ENCODE data around the gene PRRG2.
"Not testable (repeated sequence)": the region's sequence is repeated elsewhere in the genome, so short reads cannot be mapped to it uniquely, and the experiment has no call there.

PRRG2 gene

DNA sequence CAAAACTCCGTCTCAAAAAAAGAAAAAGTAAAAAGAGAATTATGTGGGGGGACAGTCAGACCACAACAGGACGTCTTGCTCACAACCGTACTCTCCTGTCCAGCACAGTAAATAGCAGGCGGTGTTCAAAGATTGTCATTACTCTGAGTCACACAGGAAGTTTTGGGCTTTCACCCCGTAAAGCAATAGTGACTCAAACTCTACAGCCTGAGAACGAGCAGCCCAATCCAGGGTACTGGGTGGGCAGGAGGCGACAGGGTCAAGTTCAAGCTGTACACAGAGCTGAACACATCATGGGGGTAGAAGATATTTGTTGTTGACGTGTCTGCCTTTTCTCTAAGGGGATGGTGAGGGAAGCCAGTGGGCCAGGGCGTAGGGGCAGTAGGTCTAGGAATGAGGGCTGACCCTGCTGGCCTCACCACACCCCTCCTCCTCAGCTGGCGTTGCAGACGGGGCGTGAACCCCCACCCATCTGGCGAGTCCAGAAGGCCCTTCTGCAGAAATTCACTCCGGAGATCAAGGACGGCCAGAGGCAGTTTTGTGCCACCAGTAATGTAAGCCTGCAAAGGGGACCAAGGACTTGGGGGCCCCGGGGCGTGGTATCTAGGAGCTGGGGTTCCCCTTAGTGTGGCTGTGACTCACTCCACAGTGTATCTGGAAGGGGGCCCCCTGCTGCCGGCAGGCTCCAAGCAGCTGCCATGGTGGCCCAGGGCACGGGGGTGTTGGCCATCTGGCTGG lies 33.1 kb downstream of the PRRG2 start:
- no peak for DNase-seq

DNA sequence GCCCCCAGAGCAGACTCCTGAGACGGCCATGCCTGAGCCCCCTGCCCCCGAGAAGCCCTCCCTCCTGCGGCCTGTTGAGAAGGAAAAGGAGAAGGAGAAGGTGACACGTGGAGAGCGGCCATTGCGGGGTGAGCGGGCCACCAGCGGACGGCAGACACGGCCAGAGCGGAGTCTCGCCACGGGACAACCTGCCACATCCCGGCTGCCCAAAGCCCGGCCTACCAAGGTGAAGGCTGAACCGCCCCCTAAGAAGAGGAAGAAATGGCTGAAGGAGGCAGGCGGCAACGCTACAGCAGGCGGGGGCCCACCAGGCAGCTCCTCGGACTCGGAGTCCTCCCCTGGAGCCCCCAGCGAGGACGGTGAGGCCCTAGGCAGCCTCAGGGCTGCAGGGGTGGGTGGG lies 34.7 kb downstream of the PRRG2 start:
- no peak for DNase-seq

DNA sequence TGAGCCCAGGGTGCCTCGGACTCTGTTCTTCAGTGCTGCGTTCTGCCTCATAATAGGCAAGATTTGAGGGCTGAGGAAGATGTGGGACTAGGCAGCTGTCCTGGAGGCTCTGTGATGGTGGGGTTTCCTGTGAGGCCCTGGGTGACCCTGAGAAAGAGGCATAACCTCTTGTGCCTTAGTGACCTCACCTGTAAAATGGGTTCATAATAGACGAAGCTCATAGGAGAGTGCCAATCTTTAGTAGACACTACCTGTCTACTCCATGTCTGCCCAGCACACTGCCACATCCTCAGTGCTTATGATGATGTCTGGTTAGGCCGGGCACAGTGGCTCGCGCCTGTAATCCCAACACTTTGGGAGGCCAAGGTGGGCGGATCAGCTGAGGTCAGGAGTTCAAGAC lies 35.4 kb downstream of the PRRG2 start:
- DNase-seq = no peak

DNA sequence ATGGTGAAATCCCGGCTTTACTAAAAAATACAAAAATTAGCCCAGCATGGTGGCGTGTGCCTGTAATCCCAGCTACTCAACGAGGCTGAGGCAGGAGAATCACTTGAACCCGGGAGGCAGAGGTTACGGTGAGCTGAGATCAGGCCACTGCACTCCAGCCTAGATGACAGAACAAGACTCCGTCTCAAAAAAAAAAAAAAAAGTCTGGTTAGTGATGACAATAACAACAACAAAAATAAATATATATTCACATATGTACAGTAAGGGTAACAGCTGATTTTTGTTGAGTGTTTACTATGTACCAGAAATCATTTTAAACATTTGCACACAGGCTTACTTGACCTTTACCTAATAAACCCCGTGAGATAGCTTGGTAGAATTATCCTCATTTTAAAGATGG lies 35.8 kb downstream of the PRRG2 start:
- no peak for DNase-seq

DNA sequence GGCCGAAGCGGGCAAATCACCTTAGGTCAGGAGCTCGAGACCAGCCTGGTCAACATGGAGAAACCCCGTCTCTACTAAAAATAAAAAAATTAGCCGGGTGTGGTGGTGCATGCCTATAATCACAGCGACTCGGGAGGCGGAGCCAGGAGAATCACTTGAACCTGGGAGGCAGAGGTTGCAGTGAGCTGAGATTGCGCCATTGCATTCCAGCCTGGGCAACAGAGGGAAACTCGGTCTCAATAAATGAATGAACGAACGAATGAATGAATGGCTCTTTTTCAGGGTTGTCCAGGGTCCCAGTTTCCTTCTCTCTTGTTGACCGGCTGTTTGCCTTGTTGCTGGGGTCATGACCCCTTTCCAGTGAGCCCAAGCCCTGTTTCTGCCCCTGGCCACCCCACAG lies 36.7 kb downstream of the PRRG2 start:
- DNase-seq = not testable (repeated sequence)

DNA sequence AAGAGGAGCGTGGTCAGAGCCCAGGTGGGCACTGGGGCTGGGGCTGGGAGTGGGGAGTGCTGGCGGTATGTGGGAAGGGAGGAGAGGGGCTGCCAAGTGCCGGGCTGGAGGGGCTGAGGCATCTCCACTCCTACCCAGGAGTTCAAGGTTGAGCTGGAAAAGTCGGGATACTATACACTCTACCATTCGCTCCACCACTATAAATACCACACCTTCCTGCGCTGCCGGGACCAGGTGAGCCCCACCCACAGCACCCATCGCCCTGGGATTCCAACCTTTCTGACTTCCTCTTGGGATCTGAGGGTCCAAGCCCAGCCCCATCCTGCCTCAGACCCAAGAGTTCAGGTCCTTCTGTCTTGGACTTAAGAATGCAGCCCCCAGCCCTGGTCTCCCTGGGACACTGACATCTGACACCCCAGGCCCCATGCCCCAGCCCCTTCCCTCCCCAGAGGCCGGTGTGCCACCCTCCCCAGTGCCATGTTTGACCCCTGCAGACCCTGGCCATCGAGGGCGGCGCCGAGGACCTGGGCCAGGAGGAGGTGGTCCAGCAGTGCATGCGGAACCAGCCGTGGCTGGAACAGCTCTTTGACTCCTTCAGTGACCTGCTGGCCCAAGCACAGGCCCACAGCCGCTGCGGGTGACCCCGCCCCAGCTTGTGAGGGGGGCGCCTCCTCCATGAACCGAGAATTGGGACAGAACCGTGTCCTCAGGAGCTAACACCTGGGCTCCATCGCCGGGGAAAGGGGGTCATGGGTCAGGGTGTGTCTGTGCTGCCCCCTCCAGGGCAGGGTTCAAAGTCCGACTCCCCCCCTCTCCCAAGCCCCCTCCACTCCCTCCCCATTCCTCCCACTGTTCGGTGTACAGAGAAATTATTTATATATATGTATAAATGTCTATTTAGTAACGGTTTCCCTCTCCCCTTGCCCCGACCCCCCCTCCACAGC lies 44.1 kb downstream of the PRRG2 start:
- no peak for DNase-seq

DNA sequence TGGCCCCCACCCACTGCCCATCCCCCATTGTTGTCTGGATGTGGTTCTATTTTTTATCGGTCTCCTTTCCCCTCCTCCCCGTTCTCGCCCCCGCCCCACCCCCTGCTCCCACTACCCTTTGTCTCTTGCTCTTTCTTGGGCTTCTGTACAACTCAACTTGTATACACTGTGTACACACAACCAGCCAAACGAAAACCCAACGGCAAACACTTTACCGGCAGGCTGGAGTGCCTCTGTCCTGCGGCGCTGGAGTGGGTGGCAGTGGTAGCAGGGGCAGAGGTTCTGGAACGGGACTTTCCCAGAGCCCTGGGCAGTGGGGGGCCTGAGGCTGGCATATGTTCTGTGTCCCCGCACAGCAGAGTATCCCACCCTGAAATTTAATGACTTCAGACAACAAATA lies 45.1 kb downstream of the PRRG2 start:
- DNase-seq = no peak

DNA sequence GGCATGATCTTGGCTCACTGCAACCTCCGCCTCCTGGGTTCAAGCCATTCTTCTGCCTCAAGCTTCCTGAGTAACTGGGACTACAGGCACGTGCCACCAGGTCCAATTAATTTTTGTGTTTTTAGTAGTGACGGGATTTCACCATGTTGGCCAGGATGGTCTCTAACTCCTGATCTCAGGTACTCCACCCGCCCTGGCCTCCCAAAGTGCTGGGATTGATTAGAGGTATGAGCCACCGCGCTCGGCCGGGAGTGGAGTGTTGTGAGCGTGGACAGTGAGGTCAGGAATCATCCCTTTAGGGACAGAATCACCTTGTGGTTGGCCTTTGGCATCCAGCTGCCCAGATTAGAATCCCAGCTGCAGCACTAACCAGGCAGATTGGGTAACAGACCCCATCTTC lies 48.5 kb downstream of the PRRG2 start:
- no peak for DNase-seq

DNA sequence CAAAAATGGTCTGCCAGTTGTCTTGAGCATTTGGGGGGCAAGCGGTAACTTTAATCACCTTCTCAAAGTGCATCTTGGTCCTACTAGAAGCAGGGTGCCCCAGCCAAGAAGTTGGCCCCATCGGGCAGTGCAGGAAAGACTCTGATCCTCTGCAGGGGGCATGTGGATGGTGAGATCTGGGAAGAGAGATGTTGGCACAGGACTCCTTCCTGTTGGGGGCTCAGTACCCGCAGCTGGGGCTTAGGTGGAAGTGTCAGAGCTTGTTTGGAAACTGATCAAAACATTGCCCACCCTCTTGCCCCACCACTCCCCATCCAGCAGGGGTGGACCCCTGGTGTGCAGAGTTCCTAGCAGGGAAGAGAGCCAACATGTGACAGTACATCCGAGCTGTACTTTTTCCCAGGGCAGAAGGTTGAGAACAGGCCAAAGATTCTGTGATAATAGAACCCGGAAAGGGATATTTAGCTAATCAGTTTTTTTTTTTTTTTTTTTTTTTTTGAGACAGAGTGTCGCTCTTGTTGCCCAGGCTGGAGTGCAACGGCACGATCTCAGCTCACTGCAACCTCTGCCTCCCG lies 50.0 kb downstream of the PRRG2 start:
- no peak for DNase-seq

DNA sequence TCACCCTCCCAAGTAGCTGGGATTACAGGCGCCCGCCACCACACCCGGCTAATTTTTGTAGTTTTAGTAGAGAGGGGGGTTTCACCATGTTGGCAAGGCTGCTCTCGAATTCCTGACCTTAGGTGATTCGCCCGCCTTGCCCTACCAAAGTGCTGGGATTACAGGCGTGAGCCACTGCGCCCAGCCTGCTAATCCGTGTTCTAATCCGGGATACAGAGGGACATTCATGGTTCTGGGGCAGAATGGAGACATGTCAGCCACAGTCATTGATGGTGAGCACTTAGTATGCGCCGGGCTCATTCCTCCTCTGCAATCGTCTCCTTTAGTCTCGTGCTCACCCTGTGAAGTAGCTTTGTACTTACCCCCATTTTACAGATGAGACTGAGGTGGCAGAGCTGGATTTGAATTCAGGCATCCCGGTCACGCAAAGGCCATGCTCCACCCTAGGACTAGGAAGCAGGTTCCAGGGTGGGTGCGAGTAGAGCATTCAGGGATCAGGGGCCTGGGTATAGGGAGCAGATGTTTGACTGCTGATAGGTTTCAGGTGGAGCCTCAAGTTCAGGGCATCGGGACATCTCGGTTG lies 50.6 kb downstream of the PRRG2 start:
- no peak for DNase-seq

DNA sequence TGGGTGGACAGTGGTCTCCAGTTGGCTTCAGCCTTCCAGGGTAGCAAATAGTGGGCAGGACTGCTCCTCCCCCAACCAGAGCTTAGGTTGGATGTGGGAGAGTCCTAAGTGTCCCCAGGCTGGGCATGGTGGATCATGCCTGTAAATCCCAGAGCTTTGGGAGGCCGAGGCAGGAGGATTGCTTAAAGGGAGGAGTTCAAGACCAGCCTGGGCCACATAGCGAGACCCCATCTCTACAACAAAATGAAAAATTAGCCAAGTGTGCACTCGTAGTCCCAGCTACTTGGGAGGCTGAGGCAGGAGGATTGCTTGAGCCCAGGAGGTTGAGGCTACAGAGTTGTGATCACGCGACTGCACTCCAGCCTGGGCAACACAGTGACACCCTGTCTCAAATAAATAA lies 51.5 kb downstream of the PRRG2 start:
- no peak for DNase-seq

DNA sequence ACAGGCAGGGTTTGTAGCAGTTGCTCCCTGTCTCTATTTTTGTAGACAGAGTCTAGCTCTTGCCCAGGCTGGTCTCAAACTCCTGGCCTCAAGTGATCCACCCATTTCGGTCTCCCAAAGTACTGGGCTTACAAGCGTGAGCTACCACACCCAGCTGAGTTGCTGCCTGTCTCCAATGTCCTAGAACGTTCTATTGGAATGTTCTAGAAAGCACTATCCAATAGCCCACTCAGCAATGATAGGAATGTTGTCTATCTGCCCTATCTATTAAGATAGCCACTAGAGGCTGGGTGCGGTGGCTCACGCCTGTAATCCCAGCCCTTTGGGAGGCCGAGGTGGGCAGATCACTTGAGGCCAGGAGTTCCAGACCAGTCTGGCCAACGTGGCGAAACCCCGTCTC lies 52.2 kb downstream of the PRRG2 start:
- not testable (repeated sequence) for DNase-seq

DNA sequence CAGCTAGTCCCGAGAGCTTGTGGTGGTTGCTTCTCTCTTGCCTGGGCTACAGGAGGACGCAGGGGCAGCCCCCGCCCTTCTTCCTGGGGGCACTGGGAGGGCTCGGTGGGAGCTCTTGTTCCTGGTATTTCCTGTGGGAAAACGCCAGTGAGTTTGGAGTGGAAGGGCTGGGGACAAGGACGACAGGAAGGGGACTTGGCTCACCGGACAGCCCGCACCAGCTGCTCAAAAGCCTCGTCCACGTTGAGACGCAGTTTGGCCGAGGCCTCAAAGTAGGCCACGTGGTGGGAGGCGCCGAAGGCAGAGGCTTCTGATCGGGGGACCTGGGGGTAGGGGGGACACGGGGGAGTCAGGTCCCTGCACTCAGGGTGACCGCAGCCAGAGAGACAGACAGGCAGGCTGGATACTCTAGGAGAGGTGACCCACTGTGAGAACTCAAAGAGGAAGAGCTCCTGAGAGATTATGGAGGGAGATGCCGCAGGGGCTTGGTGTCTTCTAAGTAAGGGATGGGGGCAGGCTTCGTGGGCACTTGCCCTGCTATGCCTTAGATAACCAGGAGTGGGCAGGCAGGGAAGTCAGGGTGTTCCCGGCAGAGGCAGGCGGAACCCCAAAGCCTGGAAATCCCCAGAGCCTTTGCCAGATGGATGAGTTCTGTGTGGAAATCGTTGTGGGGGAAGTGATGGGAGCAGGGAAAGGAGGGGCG lies 54.6 kb downstream of the PRRG2 start:
- DNase-seq = no peak

DNA sequence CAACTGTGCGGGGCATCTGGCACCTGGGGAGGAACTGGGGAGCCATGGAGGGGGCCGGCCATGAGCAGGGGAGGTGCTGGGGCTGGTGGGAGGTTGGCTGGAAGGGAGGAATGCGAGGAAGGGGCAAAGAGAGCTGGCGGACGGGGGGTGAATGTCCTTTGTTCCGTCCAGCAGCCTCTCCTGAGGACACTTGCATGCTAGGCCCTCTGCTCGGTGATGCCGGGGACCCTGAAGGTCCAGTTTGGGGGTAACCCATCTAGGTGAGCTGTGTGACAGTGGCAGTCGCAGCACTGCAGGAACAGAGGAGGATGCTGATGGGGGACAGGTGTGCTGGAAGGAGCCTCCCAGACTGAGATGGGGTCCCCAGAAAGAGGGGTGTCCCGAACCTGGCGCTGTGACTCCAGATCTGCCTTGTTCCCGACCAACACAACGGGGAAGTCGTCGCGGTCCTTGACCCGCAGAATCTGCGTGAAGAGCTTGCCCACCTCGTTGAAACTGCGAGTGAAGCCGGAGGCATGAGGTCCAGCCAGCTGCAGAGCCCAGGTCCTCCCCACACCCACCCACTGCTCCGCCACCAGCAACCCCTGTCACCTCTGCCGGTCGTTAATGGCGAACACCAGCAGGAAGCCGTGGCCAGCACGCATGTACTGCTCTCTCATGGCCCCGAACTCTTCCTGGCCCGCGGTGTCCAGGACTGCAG lies 55.3 kb downstream of the PRRG2 start:
- DNase-seq = no peak

DNA sequence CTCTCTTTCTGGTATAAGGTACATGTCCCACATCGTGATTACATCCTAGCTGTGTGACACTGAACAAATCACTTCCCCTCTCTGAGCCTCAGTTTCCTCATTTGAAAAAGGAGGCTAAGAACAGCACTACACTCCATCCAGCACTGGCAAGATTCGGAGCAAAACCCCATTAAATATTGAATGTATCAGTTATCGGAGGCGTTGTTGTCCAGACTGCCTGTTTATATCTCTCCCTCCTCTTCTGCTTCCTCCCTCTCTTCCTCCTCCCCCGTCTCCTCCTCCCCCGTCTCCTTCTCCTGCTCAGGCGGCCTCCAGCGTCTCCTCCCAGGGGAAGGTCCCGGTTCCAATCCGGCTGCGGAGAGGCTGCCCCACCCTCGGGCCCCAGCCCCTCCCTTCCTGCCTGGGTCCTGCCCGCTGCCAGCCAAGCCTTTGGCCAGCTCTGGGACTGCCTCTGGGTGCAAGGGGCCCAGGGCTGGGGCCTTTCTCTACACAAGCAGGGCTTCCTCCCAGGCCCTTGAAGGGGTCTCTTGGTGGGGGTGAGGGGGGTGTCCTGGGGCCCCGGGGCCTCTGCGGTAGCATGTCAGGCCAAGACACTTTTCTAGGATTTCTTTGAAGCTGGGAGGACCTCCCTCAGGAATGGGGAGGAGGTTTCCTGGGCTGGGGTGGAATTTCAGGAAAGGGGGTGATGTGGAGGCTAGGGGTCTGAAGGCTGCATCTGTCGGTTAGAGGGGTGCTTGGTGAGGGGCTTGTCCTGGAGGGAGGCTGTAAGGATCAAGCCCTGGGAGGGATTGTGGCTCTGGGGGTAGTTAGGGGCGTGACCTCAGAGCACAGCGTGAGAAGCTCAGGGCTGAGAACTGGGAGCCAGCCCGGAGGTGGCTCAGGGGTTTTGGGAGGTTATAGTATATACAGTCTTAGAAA lies 57.0 kb downstream of the PRRG2 start:
- no peak for DNase-seq

DNA sequence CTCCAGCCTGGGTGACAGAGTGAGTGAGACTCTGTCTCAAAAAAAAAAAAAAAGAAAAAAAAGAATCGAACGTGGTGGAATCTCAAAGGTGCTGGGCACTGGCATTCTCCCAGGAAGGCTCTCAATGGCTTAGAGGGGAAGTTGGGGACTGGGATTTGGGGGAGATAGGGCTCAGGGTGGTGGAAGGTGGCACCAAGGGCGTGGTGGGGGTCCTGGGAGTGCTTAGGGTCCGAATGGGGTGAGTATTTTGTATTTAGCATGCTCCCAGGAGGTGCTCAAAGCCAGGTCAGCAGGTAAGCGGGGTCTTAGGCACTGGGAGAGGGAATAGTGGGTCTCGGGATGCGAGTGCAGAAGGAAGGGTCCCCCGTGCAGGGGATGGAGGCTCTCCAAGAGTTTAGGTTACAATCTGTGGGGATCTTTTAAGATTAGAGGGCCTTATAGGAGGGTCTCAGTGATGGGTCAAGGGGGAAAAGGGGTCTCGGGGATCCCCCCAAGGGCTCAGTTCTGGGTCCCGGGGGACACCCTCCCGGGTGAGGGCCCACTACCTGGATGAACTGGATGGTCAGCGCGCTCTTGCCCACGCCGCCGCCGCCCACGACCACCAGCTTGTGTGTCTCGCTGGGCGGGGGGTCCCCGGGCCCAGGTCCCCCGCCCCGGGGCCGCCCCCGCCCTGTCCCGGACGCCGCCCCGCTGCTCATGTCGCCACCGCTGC lies 58.4 kb downstream of the PRRG2 start:
- DNase-seq = no peak

DNA sequence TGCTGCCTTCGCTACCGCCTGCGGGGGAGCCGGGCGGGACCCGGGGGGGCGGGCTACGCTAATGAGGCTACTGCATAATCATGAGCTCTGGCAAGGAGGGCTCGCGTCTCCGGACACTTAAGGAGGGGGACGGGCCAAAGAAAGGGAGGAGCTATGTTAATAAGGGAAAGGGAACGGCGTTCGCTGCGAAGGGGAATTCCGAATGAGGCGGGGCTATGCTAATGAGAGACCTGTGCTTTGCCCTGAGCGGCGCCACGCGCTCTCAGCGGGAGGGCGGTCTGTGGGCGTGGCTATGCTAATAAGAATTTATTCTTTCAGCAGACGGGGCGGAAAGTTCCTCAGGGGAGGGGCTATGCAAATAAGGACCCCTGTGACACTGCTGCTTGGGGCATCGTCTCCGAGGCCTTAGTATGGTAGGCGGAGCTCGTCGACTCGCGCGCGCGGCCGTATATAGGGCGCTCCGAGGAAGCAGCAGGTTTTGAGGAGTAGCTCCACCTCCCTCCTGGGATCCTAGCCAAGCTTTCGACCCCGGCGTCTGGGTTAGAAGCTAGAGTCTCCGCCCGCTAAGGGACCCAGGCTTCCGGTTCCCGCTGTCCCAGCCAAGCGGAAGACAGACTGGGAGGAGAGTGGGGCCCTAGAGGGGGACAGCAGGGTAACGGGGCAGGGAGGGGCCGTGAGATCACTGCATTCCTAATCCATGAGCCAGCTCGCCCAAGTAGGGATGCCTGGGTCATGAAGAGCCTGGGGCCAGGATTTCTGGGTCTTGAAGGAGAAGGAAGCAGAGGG lies 59.2 kb downstream of the PRRG2 start, which contains the start of gene RRAS:
Gene RRAS, minus strand, starts transcription at position 31 of the 786 bp plus-strand sequence. CDS start 45 bp downstream, outside the sequence.
- peak; percentile 98 for DNase-seq
